K562 (cell line): ENCODE results near the gene SAMD15. TPM values are rescaled to one million over a fixed set of nuclear protein-coding genes. Genes with fewer than 3 reads are reported as not detected.

Source experiments
- ATAC-seq: fragments of 200-7000 bp; cut with Tn5 transposase; 3 replicates; pipeline ENCODE4 v1.9.1; 2020; ENCODE audit warnings: moderate library complexity
- BruUV-seq: library from RNA; stranded (reverse); fragments of 400-500 nt; replicated peaks from 2 replicates; lab custom pipeline; 2021; lab: Mats Ljungman, UMichigan
- CTCF ChIA-PET: fragments of 300-600 bp; formaldehyde crosslinking; extraction: SDS; loops from one replicate; lab custom pipeline; 2021; ENCODE audit warnings: low intra/inter-chr PET ratio; lab: Yijun Ruan, JAX
- POLR2A ChIA-PET: fragments of 300-600, 350-650 bp; sonication (Branson Sonifier 250); formaldehyde crosslinking; extraction: SDS; loops from one replicate; lab custom pipeline; 2021; ENCODE audit warnings: antibody characterized with exemption, inconsistent platforms; lab: Yijun Ruan, JAX
- DNase-seq, 4 experiments: peaks; one replicate each; pipeline versions ENCODE4 v3.0.0 to v3.0.0-alpha.2; 2011 to 2018; ENCODE audit warnings: low spot score in 3 of 4, mixed read lengths in 3 of 4; ENCODE audit errors: extremely low read depth in 1 of 4
- FAIRE-seq: peaks from 2 replicates; lab custom pipeline; 2011; peaks lifted over from hg19 to GRCh38; lab: Jason Lieb, UNC
- H2AFZ ChIP-seq: 2 replicates; pipeline ENCODE4 v1.6.0; 2011; ENCODE audit warnings: low read depth, low read length, control low read depth, inconsistent platforms
- H3K27ac ChIP-seq: fragments of 200-600 bp; 3 replicates; pipeline ENCODE4 v1.8.0; 2011; ENCODE audit warnings: low read depth, mild to moderate bottlenecking, control low read depth, inconsistent platforms, low read length, moderate library complexity, mixed read lengths; ENCODE audit errors: extremely low read depth
- H3K27me3 ChIP-seq, 2 experiments: fragments of 300-600 bp in 1 of 2; 2 replicates in 1 of 2; 3 replicates in 1 of 2; pipeline versions ENCODE4 v1.6.0 to v1.8.0; 2011; ENCODE audit warnings: inconsistent platforms in 2 of 2, low read length in 2 of 2, mild to moderate bottlenecking in 1 of 2, mixed read lengths in 1 of 2, moderate library complexity in 1 of 2; ENCODE audit not compliant: control insufficient read depth in 2 of 2, insufficient read depth in 2 of 2
- H3K36me3 ChIP-seq: fragments of 300-600 bp; 3 replicates; pipeline ENCODE4 v1.8.0; 2011; ENCODE audit warnings: mild to moderate bottlenecking, low read length, inconsistent platforms; ENCODE audit not compliant: control insufficient read depth, insufficient read depth
- H3K4me1 ChIP-seq, 2 experiments: fragments of 200-600 bp in 1 of 2; replicated peaks in 1 of 2; 2 replicates in 1 of 2; 3 replicates in 1 of 2; pipeline versions ENCODE4 v1.5.1 to v1.8.0; 2011; ENCODE audit warnings: inconsistent platforms in 2 of 2, low read length in 2 of 2, mild to moderate bottlenecking in 1 of 2, mixed read lengths in 1 of 2, moderate library complexity in 1 of 2; ENCODE audit not compliant: control insufficient read depth in 2 of 2, insufficient read depth in 2 of 2
- H3K4me2 ChIP-seq: 2 replicates; pipeline ENCODE4 v1.6.1; 2011; ENCODE audit warnings: low read length, control low read depth, inconsistent platforms, mixed read lengths; ENCODE audit not compliant: insufficient read depth
- H3K4me3 ChIP-seq: fragments of 200-600 bp; sonication (generic), shearing (Covaris generic); 2 replicates; pipeline ENCODE4 v1.5.1; 2016; ENCODE audit warnings: control low read depth, inconsistent platforms
- H3K79me2 ChIP-seq: fragments of 200-600 bp; 3 replicates; pipeline ENCODE4 v1.8.0; 2011; ENCODE audit warnings: low read length, inconsistent platforms; ENCODE audit not compliant: control insufficient read depth, insufficient read depth
- H3K9ac ChIP-seq, 2 experiments: 2 replicates each; pipeline versions ENCODE4 v1.6.0 to v1.6.1; 2011; ENCODE audit warnings: low read depth in 2 of 2, low read length in 2 of 2, control low read depth in 1 of 2, inconsistent platforms in 1 of 2, mild to moderate bottlenecking in 1 of 2, mixed read lengths in 1 of 2; ENCODE audit not compliant: insufficient read depth in 1 of 2
- H3K9me1 ChIP-seq: one replicate; pipeline ENCODE4 v1.6.0; 2011; ENCODE audit warnings: inconsistent platforms, mild to moderate bottlenecking, low read length, moderate library complexity; ENCODE audit not compliant: control insufficient read depth, insufficient read depth
- H3K9me3 ChIP-seq: replicated peaks from 2 replicates; pipeline ENCODE4 v1.5.1; 2011; ENCODE audit warnings: low read depth, low read length, inconsistent platforms; ENCODE audit not compliant: control insufficient read depth, insufficient read depth
- H4K20me1 ChIP-seq: replicated peaks from 2 replicates; pipeline ENCODE4 v1.6.1; 2011; ENCODE audit warnings: low read length, inconsistent platforms, mixed read lengths; ENCODE audit not compliant: control insufficient read depth, insufficient read depth
- CBFB ChIP-seq: sonication (generic); formaldehyde crosslinking; IDR thresholded peaks from 2 replicates; pipeline ENCODE4 v1.4.0; 2020; ENCODE audit warnings: mild to moderate bottlenecking, missing genetic modification reagents
- RBM34 ChIP-seq: fragments of 200-400 bp; formaldehyde crosslinking; IDR thresholded peaks from 2 replicates; pipeline ENCODE4 v1.6.1; 2018; ENCODE audit warnings: low read length, borderline replicate concordance; ENCODE audit not compliant: insufficient read depth
- WGBS: fragments of 100-300 bp; shearing (Covaris generic); methylation state at CpG from one replicate; pipeline ENCODE4 v1.1.6; 2016; ENCODE audit warnings: low coverage, mixed read lengths; ENCODE audit not compliant: insufficient coverage; ENCODE audit errors: missing lambda C conversion rate; 5-methylcytosine and 5-hydroxymethylcytosine counted together
- in situ Hi-C: fragments of 300-500 bp; cut with MboI; formaldehyde crosslinking; loops from 4 replicates; pipeline ENCODE4 v1.15.0; 2018; ENCODE audit warnings: inconsistent platforms, mixed read lengths
- intact Hi-C: fragments of 100-400 bp; cut with micrococcal nuclease; formaldehyde crosslinking; loops from 2 replicates; pipeline ENCODE4 v1.14.2; 2022
- polyA plus RNA-seq, 8 experiments: library from polyadenylated mRNA; depleted of rRNA in 4 of 8; stranded (reverse) in 5 of 8; unstranded in 3 of 8; fragments of >200 nt; fragmentation: Nextera tagmentation in 2 of 8; fragmentation: Illumina TruSeq in 1 of 8; extraction: Ambion mirVana in 2 of 8; extraction: Trizol in 1 of 8; gene quantifications; 2 replicates each; pipeline versions ENCODE4 v1.2.1 to v1.2.3, GENCODE V29; 2011 to 2014; ENCODE audit warnings: inconsistent platforms in 1 of 8, missing spikeins in 1 of 8
- total RNA-seq, 7 experiments: library from RNA; depleted of rRNA in 6 of 7; stranded (reverse); fragments of >200 nt in 6 of 7; fragmentation: Illumina TruSeq in 2 of 7; extraction: Trizol in 2 of 7; gene quantifications; 2 replicates each; pipeline versions ENCODE4 v1.2.1 to v1.2.3, GENCODE V29; 2011 to 2021; ENCODE audit warnings: low replicate concordance in 1 of 7
- TF ChIP-seq, protein P1 (sequence below), 2 experiments: IDR thresholded peaks; 2 replicates each; pipeline ENCODE4 v1.6.1; 2012; ENCODE audit warnings: improper control_type of control experiment in 2 of 2, low read depth in 2 of 2, low read length in 2 of 2, borderline replicate concordance in 1 of 2
- TF ChIP-seq, protein P2 (sequence below): fragments of 200-800 bp; sonication (Bioruptor generic); IDR thresholded peaks from 2 replicates; pipeline ENCODE4 v1.6.1; 2017; ENCODE audit warnings: missing genetic modification characterization, missing compliant biosample characterization

SAMD15 gene
- total and polyA plus RNA-seq, 9 of the 15 experiments (the other 6 are each of a cell fraction or from before 2014, with no cell fraction given) = 0.18 to 0.54 (median 0.25) TPM

DNA sequence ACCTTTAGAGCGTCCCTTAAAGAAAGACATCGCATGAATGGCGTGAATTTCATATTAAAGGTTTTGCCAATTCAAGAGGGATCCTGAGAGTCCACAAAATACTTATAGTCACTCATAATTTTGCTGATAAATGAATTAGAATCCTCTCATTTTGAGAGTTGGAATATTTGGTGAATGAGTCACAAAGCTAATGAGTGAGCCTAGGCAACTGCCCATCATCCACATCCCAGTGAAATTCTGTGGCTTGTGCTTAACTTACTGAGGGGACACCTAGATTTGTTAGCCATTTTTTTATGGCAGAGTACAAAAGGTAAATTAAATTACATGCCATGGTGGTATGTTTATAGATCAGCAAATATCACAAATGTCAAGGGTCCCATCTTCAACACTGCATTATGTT lies 58.9 kb downstream of the SAMD15 start:
- H3K4me2 ChIP-seq = no peak overlapping the region
- no TSS peak for BruUV-seq
- FAIRE-seq (no peak), DNase-seq (no peak), ATAC-seq (no peak)
- H3K27me3 ChIP-seq = no peaks in the 10 kb centered on the region
- POLR2A ChIA-PET = no interaction called here
- 94% methylated on average over 3 of the region's 3 CpGs for WGBS
- intact Hi-C loops (no loop called here), in situ Hi-C loops (no loop called here)
- CTCF ChIA-PET = no interaction called here
- no peak overlapping the region for H3K9ac ChIP-seq
- H3K27ac ChIP-seq = no peak overlapping the region
- H3K9me3 ChIP-seq = no peaks in the 10 kb centered on the region
- no peaks in the 10 kb centered on the region for H4K20me1 ChIP-seq
- no peaks in the 10 kb centered on the region for H3K79me2 ChIP-seq
- H3K9me1 ChIP-seq = no peaks in the 10 kb centered on the region
- no peak overlapping the region for H2AFZ ChIP-seq
- TF ChIP-seq, protein P1, sequence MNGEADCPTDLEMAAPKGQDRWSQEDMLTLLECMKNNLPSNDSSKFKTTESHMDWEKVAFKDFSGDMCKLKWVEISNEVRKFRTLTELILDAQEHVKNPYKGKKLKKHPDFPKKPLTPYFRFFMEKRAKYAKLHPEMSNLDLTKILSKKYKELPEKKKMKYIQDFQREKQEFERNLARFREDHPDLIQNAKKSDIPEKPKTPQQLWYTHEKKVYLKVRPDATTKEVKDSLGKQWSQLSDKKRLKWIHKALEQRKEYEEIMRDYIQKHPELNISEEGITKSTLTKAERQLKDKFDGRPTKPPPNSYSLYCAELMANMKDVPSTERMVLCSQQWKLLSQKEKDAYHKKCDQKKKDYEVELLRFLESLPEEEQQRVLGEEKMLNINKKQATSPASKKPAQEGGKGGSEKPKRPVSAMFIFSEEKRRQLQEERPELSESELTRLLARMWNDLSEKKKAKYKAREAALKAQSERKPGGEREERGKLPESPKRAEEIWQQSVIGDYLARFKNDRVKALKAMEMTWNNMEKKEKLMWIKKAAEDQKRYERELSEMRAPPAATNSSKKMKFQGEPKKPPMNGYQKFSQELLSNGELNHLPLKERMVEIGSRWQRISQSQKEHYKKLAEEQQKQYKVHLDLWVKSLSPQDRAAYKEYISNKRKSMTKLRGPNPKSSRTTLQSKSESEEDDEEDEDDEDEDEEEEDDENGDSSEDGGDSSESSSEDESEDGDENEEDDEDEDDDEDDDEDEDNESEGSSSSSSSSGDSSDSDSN (IDR thresholded peaks at IDR 0.05; ENCODE audit: borderline replicate concordance in 1 of 2, low read depth in 2 of 2, low read length in 2 of 2) = no peak
- no peak for TF ChIP-seq CBFB (CRISPR knock-in tag)
- TF ChIP-seq, protein P2, sequence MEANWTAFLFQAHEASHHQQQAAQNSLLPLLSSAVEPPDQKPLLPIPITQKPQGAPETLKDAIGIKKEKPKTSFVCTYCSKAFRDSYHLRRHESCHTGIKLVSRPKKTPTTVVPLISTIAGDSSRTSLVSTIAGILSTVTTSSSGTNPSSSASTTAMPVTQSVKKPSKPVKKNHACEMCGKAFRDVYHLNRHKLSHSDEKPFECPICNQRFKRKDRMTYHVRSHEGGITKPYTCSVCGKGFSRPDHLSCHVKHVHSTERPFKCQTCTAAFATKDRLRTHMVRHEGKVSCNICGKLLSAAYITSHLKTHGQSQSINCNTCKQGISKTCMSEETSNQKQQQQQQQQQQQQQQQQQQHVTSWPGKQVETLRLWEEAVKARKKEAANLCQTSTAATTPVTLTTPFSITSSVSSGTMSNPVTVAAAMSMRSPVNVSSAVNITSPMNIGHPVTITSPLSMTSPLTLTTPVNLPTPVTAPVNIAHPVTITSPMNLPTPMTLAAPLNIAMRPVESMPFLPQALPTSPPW = no peak
- no peak for TF ChIP-seq RBM34
- no peak overlapping the region for H3K4me3 ChIP-seq
- H3K36me3 ChIP-seq = peaks cover 12% of the 10 kb centered on the region; the same call in 1 of the 3 replicates
- no peaks in the 10 kb centered on the region for H3K4me1 ChIP-seq
